HG02870 (cell line): ENCODE measurements around the gene COPS7A.
A peak's percentile ranks its signal among the peaks of the same experiment; 100 is the strongest.

ENCODE experiments used
- ATAC-seq: cut with Tn5 transposase; IDR thresholded peaks from one replicate; pipeline ENCODE4 v1.9.1; 2021; ENCODE audit warnings: mild to moderate bottlenecking, moderate library complexity; ENCODE audit not compliant: unreplicated experiment

Gene COPS7A

GRCh38 chr12:6748761-6749160 lies 24.9 kb downstream of the COPS7A start:
- ATAC-seq, result no peak

DNA sequence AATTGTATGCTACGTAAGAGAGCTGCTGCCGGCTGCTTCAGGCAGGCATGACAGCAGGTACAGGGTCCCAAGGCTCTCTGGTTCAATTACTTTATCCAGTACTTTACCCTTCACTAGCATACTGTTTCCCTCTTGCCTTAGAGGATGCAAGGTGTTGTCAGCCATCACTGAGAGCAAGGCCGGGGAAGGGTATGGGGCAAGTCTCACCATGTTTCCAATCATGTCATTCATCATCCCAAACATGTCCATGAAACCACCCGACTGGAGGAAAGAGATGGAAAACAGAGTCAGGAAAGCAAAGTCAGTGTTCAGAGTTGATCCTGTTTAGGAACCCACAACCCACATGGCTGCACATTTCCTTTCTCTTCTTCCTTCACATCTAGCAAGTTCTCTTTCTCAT lies 26.7 kb downstream of the COPS7A start:
- no peak for ATAC-seq

DNA sequence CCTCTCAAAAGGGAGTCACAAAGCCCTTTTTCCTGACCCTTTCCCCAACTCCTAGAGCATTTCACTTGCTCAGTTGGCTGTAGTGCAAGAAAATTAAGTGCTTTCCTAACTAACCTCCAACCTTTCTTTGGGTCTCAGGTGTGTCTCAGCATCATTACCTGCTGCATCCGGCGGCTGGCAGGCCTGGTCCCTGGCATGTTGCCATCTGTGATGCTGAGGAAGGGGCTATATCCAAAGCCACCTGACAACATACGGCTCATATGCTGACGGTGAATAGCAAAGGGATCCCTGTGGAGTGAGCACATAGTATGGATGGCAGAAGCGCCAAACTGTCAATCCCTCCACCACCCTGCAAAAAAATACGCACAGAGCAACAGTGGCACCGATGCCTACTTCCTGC lies 27.9 kb downstream of the COPS7A start:
- ATAC-seq, result no peak

GRCh38 chr12:6752167-6752920 lies 28.5 kb downstream of the COPS7A start:
- no peak for ATAC-seq

DNA sequence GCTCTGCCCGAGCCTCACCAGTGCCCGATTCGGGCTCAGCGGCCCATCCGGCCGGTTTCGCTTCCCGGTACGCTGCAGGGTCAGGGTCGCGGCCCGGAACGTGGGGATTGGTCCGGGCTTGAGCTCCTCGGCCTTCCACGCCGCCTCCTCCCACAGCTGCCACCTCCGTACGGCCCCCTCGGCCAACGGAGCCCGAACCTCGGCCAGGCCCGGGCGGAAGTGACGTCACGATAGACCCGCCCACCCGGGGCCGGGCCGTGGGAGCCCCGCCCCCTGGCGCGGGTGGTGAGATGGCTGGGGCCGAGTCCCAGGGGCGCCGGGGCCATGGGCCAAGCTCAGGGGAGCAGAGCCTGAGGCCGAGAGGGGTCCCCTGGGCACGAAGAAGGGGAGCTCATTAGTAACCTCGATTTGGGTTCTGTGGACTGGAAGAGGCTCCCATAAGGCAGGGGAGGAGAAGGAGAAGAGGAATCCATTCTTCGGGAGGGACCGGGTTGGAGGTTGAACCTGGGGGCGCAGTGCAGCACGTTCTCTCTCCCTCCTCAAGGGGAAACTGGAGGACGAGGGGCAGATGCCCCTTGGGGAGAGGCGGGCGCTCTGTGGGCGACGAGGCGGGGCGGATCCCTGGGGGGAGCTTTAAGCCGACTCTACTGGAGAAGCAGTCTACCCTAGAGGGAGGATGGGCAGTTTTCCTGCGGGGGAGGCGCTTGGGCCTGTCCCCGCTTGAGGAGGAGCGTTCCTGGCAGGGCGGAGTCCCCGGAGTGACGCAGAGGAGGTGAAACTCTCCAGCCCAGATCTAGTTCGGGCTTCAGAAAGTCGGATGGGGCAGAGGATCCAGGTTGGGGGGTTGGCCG lies 29.3 kb downstream of the COPS7A start, which contains the start of gene MLF2:
TSS of gene MLF2 (minus strand) at position 221 of the 851 bp plus-strand sequence. CDS start 807 bp downstream, outside the sequence.
- ATAC-seq, result peak; percentile 86

DNA sequence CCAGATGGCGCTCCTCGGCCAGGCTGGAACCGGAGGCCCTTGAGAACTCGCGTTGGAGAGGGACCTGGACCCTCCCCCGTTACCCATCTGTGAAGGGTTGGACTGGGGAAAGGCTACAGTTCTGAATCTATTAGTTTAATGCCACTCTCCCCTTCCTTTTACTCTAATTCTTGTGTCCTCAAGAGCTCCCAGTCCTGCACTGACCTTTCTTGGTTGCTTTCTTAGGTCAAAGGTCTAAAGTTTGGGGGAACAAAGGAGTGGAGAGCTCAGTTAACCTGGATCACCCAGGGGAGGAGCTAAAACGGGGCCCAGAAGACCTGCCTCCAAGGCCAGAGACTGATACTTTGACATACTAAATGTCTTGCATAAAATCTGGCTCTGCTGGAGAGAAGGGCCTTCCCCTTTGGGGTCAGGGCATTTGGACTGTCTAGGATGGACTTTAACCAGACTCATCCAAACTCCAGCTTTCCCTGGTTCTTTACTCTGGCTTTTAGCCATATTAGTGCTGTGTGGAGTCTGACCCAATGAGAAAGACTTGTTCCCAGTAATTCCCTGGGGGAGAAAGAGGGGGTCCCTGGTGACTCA lies 30.0 kb downstream of the COPS7A start:
- ATAC-seq, result no peak

DNA sequence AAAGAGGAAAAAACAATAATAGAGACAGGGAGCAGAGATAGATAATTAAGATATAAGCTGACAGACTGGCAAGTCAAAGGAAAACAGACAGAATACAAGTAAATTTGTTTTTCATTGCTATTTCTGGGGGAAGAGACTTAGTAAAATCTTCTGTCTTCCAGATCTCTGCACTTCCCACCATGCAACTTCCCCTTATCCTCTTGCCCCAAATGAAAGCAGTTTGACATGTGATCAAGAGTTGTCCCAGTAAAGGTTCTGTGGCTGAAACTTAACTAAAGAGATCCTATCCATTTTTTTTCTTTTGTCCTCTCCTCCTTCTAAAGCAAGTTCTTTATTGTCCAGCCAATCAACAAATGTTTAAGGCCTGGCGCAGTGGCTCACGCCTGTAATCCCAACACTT lies 30.6 kb downstream of the COPS7A start:
- ATAC-seq, result no peak

DNA sequence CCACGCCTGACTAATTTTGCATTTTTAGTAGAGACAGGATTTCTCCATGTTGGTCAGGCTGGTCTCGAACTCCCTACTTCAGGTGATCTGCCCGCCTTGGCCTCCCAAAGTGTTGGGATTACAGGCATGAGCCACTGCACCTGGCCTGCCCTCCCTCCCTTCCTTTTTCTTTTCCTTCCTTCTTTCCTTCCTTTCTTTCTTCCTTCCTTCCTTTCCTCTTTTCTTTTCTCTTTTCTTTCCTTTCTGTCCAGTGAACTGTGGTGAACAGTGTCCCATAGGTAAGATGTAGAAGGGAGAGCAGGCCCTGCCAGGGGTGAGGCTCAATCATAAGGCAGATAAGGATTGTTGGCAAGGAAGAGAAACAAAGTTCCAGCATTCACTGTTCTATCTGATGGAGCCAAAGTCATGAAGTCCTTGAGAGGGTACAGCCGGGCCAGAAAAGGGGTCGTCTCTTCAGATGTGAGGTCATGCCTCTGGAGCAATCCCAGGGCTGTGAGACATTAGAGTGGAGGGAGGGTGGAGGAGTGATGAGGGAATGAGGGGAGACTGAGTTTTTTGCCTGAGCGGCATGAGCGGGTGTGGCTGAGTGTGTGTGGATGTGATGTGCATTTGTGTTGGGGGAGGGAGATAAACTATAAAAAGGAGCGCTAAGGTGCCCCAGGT lies 33.3 kb downstream of the COPS7A start:
- no peak for ATAC-seq

- ATAC-seq, result no peak
Measured at GRCh38 chr12:6758506-6759095, 34.8 kb downstream of the COPS7A start.

GRCh38 chr12:6759741-6760140 lies 35.9 kb downstream of the COPS7A start:
- no peak for ATAC-seq

- ATAC-seq, result no peak
Measured at GRCh38 chr12:6763380-6763779, 39.5 kb downstream of the COPS7A start.

GRCh38 chr12:6764011-6764828 lies 40.4 kb downstream of the COPS7A start:
- ATAC-seq, result peak; percentile 80

- no peak for ATAC-seq
Measured at GRCh38 chr12:6765048-6765633, 41.3 kb downstream of the COPS7A start.

DNA sequence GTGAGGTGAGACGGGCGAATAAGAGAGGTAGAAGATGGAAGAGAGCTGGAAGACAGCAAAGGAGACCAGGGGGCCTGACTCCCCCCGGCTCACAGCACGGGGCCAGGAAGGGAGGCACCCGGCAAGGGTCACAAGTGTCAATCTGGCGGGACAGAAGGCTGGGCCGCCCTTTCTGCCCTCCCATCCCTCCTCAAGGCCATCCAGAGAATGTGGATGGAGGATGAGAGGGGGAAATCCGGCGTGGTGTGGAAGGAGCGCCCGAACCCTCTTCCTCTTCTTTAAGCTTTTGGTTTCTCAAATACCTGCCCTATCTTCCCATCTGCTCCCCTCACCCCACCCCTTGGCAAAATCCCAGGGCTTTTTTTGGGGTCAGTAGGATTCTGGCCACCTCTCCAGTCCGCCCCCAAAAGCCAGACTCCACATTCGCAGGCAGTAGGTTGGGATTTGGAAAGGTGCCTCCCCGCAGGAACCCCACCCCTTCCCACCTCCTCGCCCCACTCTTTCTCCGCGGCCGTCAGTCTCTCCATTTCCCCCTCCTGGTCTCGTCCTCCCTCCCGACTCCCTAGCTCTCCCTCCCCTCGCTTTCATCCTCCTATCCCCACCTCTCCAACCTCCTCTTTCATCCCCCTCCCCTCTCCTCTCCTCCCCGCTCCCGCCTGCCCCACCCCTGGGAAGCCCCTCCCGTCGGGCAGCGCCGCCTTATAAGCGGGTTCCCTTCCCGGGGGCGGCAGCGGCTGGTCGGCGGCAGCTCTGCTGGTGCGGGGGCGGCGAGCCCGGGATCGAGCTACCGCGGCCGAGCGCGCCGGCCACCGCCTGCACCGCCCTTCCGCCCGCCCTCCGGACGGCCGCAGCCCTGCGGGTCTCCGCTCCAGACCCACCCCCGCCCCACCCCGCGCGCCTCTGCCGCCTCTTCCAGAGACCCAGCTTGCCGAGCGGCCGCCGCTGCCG lies 42.1 kb downstream of the COPS7A start, which contains the start of gene PTMS:
TSS of gene PTMS (plus strand) at position 730 of the 948 bp plus-strand sequence. CDS start 343 bp downstream, outside the sequence.
- peak; percentile 14 for ATAC-seq

- peak; percentile 37 for ATAC-seq
Measured at GRCh38 chr12:6766651-6767349, 43.0 kb downstream of the COPS7A start.

DNA sequence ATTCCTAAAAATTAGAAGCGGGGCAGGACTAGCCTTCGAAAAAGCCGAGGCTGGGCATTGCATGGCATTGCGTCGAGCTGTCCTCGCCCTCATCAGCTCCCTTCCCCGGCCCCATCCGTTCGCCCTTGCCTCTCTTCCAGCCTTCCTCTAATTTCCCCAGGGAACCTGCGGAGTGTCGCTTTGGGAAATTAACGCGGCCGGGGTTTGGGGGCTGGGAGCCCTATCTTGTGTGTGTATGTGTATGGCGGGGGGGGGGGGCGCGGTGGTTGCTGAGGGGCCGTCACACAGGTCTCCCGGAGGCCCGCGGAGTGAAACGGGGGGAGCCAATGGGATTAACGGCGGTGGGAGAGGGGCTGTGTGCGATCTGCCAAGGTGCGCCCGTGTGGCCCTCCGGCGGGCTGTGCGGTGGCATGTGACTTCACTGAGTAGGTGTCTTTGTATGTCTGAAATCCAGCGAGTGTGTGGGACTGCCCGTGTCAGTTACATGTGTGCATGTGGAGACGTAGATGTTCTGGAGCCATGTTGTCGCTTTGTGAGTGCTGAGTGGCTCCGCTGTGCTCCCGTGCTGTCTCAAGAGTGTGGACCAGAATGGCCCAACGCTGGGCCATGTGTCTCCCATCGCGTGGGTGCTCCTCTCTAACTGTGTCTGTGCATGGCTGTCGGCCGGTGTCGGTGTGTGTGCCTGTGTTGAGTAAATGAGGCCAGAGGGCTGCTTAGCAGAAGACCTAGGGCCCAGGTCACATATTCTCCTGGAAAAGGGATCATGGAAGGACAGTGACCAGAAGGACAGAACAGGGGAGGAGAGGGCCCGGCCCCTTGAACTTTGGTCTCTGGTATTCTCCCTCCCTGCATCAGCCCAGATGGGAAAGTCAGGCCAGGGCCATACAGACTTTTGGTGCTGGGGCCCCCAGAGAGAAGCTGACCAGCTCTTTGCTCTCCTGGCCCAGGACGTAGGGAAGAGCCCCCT lies 43.8 kb downstream of the COPS7A start:
- no peak for ATAC-seq
